Mesenteric fat pad (tissue), 1 donor: ENCODE measurements around the gene GBP6. TPM values are rescaled to one million over a fixed set of nuclear protein-coding genes. Genes with fewer than 3 reads are reported as not detected.
"Not testable (repeated sequence)": the region's sequence is repeated elsewhere in the genome, so short reads cannot be mapped to it uniquely, and the experiment has no call there.

Experiments used
- DNase-seq: peaks from one replicate; pipeline ENCODE4 v3.0.0-alpha.2; 2020; ENCODE audit warnings: low spot score
- total RNA-seq: library from RNA; stranded (reverse); fragmentation: NEBNext Ultra II Directional; extraction: Animal tissue kit (Norgen Biotek cat#: 25700); gene quantifications from one replicate; pipeline ENCODE4 v1.2.1, GENCODE V29; 2021
- donor health status: DM: yes; HTN: yes; CAD: no.

Gene GBP6
- total RNA-seq, 1 donor from 2014 or later = not detected

DNA sequence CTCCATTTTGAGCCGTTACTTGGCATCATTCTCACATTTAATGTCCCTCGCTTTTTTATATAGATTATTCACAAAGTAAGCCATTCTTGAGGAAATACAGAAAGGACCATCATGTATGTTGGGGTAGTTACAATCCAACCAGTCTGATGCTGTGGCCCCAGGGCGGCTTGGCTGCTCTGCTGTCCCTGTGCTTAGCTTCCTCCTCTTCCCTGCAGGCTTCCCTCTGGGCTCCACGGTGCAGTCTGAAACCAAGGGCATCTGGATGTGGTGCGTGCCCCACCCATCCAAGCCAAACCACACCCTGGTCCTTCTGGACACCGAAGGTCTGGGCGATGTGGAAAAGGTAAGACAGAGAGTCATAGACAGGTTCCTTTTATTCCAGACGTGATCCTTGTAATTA is 5.5 kb downstream of the GBP6 start:
- no peak for DNase-seq

DNA sequence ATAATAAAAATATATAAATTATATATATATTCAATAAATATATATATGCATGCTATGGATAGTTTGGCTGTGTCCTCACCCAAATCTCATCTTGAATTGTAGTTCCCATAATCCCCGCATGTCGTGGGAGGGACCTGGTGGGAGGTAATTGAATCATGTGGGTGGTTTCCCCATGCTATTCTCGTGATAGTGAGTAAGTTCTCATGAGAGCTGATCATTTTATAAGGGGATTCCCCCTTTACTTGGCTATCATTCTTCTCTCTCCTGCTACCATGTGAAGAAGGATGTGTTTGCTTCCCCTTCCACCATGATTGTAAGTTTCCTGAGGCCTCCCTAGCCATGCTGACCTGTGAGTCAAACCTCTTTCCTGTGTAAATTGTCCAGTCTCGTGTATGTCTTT is 10.0 kb downstream of the GBP6 start:
- not testable (repeated sequence) for DNase-seq

DNA sequence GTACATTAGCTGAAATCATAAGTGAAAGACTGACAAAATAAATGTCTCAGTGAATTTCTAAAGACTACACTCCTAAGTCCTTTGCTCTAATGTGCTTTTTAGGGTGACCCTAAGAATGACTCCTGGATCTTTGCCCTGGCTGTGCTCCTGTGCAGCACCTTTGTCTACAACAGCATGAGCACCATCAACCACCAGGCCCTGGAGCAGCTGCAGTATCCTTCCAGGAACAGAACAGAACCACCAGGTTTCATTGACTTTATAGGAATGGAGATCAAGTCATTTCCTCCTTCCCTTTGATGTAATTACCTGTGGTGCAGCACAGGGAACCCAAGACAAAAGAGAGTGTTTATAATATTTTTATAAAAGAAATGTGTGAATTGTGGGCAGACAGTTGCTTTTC is 14.1 kb downstream of the GBP6 start:
- DNase-seq = no peak

DNA sequence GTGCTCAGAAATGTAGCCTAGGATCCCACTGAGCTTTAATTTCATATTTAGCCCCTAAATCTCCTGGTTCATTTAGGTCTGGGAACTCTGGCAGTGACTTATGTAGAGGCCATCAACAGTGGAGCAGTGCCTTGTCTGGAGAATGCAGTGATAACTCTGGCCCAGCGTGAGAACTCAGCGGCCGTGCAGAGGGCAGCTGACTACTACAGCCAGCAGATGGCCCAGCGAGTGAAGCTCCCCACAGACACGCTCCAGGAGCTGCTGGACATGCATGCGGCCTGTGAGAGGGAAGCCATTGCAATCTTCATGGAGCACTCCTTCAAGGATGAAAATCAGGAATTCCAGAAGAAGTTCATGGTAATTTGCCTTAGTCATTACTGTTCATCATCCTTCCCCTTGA is 17.8 kb downstream of the GBP6 start:
- DNase-seq = no peak

DNA sequence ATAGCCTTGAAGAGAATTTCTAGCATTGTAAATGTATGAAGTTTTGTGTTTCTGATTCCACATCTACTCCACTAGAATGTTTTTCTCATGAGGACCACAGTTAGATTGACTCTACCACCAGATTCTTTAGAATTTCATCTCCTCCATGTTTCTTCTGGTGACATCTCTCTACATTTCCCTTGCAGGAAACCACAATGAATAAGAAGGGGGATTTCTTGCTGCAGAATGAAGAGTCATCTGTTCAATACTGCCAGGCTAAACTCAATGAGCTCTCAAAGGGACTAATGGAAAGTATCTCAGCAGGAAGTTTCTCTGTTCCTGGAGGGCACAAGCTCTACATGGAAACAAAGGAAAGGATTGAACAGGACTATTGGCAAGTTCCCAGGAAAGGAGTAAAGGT is 18.6 kb downstream of the GBP6 start:
- DNase-seq = no peak

DNA sequence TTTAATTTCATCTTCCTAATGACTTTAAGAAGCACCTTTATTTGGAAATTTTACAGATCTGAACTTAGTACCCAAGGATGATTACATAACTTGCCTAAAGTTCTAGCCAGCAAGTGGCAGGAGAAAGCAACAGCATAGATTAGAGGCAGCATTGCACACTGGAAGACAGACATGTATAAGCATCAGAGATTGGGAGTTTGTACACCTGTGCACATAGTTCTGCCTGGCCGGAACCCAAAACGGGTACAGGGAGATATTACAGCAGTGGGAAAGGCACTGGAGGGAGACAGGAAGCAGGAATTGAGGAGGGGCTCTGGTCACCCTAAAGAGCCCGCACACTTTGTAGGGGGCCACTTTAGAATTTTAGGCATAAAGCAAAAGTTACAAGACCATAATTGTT is 19.3 kb downstream of the GBP6 start:
- DNase-seq = no peak

DNA sequence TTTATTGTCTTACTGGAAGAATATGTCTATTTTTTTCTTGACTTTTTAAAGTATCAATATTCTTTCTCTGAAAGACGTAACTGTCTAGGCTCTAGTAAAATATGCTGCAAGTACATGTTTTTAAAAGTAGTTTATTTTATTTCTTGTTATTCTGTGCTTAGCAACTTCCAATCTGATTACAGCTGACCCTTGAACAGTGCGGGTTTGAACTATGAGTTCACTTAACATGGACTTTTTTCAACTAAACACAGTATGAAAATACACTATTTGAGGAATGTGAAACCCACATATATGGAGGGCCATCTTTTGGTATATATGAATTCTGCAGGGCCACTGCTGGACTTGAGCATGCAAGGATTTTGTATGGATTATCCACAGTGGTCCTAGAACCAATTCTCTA is 26.8 kb downstream of the GBP6 start:
- DNase-seq = no peak

DNA sequence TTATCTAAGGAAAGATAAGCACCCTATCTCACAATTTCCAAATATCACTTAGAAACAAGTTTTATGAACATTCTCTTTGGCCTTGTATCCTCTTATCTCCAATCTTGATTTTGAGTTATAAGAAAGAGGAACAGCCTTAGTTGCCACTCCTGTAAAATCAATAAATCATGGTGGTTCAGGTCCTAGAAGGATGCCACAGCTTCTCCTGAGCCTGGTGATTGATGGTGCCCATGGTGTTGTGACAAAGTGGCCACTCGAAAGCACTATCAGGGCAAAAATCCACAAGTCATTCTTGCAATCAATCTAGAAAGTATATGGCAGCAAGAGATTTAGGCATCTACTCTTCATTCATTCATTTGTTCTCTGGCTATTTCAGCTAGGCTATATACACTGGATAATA is 27.8 kb downstream of the GBP6 start:
- DNase-seq = no peak

DNA sequence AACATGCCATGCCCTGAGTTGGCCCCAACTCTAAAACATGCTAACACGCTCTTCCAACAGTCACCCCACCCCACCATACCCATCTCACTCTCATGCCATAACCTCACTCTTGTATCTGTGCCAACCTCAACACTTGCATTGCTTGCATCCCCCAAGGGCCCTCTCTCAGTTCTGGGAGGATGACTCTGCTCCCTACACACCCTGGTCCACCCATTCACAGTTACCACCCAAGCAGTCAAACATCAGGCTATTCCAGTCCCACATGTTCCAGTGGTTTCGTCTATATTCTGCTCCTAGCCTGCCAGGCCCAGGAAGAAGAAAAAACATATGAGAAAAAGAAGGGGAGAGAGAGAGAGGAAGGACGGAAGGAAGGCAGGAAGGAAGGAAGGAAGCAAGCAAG is 31.0 kb downstream of the GBP6 start:
- no peak for DNase-seq

DNA sequence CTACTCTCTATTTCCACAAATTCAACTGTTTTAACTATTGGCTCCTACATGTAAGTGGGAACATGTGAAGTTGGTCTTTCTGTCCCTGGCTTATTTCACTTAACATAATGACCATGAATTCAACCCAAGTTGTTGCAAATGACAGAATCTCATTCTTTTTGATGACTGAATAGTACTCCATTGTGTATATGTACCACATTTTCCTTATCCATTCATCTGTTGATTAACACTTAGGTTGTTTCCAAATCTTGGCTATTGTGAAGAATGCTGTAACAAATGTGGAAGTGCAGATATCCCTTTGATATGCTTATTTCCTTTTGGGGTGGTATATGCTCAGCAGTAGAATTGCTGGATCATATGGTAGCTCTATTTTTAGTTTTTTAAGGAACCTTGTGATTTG is 33.0 kb downstream of the GBP6 start:
- no peak for DNase-seq

DNA sequence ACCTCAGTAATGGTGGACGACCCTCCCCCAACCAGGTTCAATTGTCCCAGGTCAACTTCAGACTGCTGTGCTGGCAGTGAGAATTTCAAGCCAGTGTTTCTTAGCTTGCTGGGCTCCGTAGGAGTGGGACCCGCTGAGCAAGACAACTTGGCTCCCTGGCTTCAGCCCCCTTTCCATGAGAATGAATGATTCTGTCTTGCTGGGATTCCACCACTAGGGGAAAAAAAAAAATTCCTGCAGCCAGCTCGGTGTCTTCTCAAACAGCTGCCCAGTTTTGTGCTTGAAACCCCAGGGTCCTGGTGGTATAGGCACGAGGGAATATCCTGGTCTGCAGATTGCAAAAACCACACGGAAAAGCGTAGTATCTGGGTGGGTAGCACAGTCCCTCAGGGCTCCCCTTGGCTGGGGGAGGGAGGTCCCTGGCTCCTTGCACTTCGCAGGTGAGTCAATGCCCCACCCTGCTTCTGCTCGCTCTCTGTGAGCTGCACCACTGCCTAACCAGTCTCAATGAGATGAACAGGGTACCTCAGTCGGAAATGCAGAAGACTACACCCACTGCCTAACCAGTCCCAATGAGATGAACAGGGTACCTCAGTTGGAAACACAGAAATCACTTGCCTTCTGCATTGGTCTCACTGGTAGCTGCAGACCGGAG is 41.5 kb downstream of the GBP6 start:
- DNase-seq = no peak

DNA sequence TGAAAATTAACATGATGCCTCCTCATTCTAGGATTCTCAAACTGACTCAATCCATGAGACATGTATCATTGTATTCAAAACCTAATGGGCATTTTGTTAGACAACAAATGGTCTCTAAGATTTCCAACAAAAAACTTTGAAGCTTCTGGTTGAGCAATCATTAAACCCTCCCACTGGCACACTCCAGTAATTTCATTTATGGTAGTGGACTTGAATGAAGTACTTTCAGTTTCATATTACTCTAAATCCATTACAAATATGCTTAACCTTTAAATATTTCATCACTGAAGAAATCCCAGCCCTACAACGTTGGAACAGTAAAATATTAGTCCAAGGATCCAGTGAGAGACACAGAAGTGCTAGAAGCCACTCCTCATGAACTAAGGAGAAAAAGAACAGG is 43.5 kb downstream of the GBP6 start:
- no peak for DNase-seq

DNA sequence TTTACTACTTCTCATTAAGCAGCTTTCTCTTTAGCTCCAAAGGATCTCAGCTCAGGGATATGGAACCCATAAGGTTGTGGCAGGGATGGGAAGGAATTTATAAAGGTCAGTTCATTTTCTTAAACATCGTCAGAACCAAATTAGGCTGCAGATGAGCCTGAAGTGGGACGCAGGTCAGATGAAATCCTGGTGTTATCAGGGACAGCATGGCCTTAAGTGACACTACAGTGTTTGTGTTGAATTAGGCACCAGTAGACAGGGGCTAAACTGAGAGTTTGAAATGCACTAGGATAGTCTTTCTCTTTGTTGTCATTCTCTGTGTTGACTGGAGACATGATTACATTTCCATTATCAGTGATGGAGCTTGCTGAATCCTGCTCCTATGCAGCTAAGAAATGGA is 43.9 kb downstream of the GBP6 start:
- DNase-seq = not testable (repeated sequence)

DNA sequence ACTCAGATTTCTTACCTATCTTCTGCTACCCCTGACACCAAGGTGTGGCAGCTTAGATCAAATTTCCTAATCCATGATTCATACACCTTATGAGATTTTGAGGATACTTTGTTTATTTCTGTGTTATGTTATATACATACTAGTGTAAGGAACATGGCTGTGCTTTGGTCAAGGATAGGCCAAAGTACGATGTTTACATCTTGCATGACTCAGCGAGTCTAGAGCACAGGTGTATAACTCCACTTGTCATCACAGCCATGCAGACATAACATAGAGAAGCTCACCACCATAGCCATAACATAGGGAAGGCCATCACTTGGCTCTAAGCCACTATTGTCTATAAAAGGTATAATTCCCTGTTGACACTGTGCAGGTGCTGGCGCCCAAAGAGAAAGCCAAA is 61.2 kb downstream of the GBP6 start:
- no peak for DNase-seq

DNA sequence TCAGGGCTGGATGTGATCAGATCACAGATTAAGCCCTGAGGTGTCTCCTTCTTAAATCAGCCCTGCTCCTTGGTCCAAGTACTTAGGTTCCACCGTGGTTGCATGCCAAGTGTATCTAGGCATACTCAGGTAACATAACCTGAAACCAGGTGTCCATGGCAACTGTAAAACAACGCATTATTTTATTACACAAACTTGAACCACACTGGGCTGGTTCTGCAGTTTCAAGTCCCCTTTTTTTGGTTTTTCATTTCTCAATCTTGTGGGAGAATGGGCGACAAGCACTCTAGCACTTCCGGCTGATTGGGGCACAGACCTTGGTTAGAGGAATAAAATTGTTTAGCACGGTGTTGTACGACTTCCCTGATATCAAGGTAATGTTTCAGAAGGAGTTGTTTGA is 65.2 kb downstream of the GBP6 start:
- DNase-seq = no peak

DNA sequence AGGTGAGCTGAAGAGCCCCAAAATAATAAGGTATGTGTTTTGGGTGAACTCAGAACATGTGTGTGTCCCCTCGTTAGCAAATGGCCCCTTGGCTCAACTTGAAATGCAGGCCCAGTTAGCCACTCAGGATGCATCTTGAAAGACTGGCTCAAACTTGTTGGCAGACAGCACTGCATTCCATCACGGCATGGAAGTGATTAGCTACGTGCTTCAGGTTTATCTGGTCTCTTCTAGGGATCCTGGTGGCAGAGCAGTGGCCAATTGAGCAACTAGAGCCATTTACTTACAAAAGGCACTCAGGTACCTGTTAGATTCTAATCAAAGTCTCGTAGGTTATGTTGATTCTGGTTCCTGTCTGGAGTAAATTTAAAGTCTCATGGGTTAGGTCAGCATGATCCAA is 65.8 kb downstream of the GBP6 start:
- DNase-seq = not testable (repeated sequence)

DNA sequence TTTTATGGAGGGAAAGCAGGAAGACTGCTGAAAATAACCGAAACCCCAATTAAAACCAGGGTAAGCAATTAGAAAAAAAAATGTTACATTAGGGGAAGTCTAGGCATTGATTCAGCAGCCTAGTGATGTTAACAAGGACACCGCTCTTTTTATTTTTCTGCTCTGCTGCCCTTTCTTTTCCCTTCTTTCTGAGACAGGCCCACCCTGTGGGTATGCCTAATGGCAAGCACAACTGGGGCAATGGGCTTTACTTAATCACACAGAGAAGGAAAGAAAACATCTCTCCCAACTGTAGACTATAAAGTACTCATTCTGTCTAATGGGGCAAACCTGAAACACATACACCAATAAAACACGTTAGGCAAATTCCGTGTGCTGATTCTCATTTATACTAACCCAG is 69.6 kb downstream of the GBP6 start:
- DNase-seq = no peak

DNA sequence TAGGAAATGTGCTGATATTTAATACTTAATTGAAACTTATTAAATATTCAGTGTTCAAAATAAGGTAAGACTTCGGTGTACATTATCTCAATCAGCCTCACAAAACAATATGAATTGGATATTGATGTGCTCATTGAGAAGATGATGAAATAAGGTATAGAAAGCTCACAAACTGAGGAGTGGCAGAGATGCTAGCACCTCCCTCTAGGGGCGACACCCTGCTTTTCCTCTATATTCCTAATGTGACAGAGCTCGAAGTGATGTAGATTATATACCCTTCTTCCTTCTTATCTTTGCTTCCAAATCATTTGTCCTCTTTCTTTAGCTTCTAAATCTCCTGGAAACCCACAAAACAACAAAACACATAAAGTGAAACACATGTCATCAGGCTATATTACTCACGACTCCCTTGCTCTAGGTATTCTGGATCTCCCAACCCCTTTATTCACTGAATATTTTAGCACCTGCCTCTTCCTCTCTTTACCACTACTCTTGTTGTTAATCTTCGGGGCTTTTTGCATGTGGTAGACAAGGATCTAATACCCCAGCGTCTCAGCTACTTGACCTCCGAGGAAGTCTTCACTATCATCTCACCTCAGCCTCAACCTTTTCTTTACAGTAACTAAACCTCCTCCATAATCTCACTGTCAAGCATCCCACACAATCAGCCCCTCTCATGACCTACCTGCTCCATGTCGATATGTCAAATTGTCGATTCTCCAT is 70.4 kb downstream of the GBP6 start:
- DNase-seq = not testable (repeated sequence)

Other genes starting within 250 kb of the GBP6 start
- 45.9 TPM for gene GBP2, start 237.9 kb upstream of the GBP6 start, total RNA-seq
- not detected for gene GBP7, start 188.1 kb upstream of the GBP6 start, total RNA-seq
- 9.7 TPM for gene GBP4, start 165.1 kb upstream of the GBP6 start, total RNA-seq
- 2.1 TPM for gene GBP5, start 91.2 kb upstream of the GBP6 start, total RNA-seq
- 9.6 TPM for gene LRRC8B, start 160.8 kb downstream of the GBP6 start, total RNA-seq